HEK293 (cell line): ENCODE results near the gene IVD.

Experiments
- CTCF ChIA-PET: fragments of 350-600 bp; formaldehyde crosslinking; extraction: SDS; loops from one replicate; lab custom pipeline; 2021; ENCODE audit warnings: antibody characterized with exemption; lab: Yijun Ruan, JAX
- POLR2A ChIA-PET: fragments of 300-600 bp; formaldehyde crosslinking; extraction: SDS; loops from one replicate; lab custom pipeline; 2020; ENCODE audit warnings: antibody characterized with exemption, inconsistent platforms; lab: Yijun Ruan, JAX
- H3K27ac ChIP-seq: fragments of 200-500 bp; sonication (Bioruptor generic); 2 replicates; pipeline ENCODE4 v1.5.1; 2014; ENCODE audit warnings: low read depth, low read length, control low read depth, inconsistent platforms; ENCODE audit errors: extremely low read depth
- H3K36me3 ChIP-seq, 2 experiments: fragments of 200-500 bp in 1 of 2; sonication (Bioruptor generic) in 1 of 2; 1 replicate in 1 of 2; 2 replicates in 1 of 2; pipeline ENCODE4 v1.5.1; 2014 to 2017; ENCODE audit warnings: inconsistent platforms in 2 of 2, low read length in 2 of 2; ENCODE audit not compliant: control insufficient read depth in 2 of 2, insufficient read depth in 1 of 2
- H3K4me1 ChIP-seq: fragments of 200-500 bp; sonication (Bioruptor generic); 2 replicates; pipeline ENCODE4 v1.5.1; 2014; ENCODE audit warnings: mild to moderate bottlenecking, low read length, inconsistent platforms; ENCODE audit not compliant: control insufficient read depth, insufficient read depth
- H3K4me3 ChIP-seq: 2 replicates; pipeline ENCODE4 v1.5.1; 2011; ENCODE audit warnings: low read depth, mild to moderate bottlenecking, control low read depth, low read length, moderate library complexity
- H3K9me3 ChIP-seq: fragments of 200-500 bp; sonication (Bioruptor generic); 2 replicates; pipeline ENCODE4 v1.5.1; 2014; ENCODE audit warnings: low read depth, low read length, inconsistent platforms; ENCODE audit not compliant: control insufficient read depth, insufficient read depth
- AEBP2 ChIP-seq: fragments of 450-650 bp; formaldehyde crosslinking; IDR thresholded peaks from 2 replicates; pipeline ENCODE4 v1.5.1; 2016; ENCODE audit warnings: missing biosample characterization, missing genetic modification characterization, borderline replicate concordance
- HOXC10 ChIP-seq: sonication (generic); formaldehyde crosslinking; IDR thresholded peaks from 2 replicates; pipeline ENCODE4 v1.8.1; 2023; ENCODE audit warnings: mild to moderate bottlenecking, missing genetic modification reagents
- MEIS1 ChIP-seq: sonication (generic); formaldehyde crosslinking; IDR thresholded peaks from 2 replicates; pipeline ENCODE4 v1.8.1; 2022; ENCODE audit warnings: missing genetic modification reagents, mild to moderate bottlenecking, borderline replicate concordance
- SP7 ChIP-seq: fragments of 450-650 bp; formaldehyde crosslinking; IDR thresholded peaks from 2 replicates; pipeline ENCODE4 v1.5.1; 2016; ENCODE audit warnings: missing biosample characterization, missing genetic modification characterization
- TSHZ1 ChIP-seq: fragments of 450-650 bp; formaldehyde crosslinking; IDR thresholded peaks from 2 replicates; pipeline ENCODE4 v1.5.1; 2016; ENCODE audit warnings: missing biosample characterization, missing genetic modification characterization, borderline replicate concordance
- ZNF132 ChIP-seq: fragments of 450-650 bp; formaldehyde crosslinking; IDR thresholded peaks from 2 replicates; pipeline ENCODE4 v1.5.1; 2017; ENCODE audit warnings: missing biosample characterization, missing genetic modification characterization, borderline replicate concordance
- ZNF169 ChIP-seq: fragments of 450-650 bp; formaldehyde crosslinking; IDR thresholded peaks from 2 replicates; pipeline ENCODE4 v1.5.1; 2016; ENCODE audit warnings: missing biosample characterization, missing genetic modification characterization
- ZNF221 ChIP-seq: fragments of 450-650 bp; formaldehyde crosslinking; IDR thresholded peaks from 2 replicates; pipeline ENCODE4 v1.5.1; 2017; ENCODE audit warnings: missing biosample characterization, missing genetic modification characterization, borderline replicate concordance
- ZNF24 ChIP-seq: fragments of 450-650 bp; formaldehyde crosslinking; IDR thresholded peaks from 2 replicates; pipeline ENCODE4 v1.5.1; 2016; ENCODE audit warnings: missing biosample characterization, missing genetic modification characterization
- ZNF280C ChIP-seq: fragments of 450-650 bp; formaldehyde crosslinking; IDR thresholded peaks from 2 replicates; pipeline ENCODE4 v1.5.1; 2016; ENCODE audit warnings: missing biosample characterization, missing genetic modification characterization
- ZNF423 ChIP-seq: fragments of 450-650 bp; formaldehyde crosslinking; IDR thresholded peaks from 2 replicates; pipeline ENCODE4 v1.5.1; 2016; ENCODE audit warnings: missing biosample characterization, missing genetic modification characterization
- ZNF529 ChIP-seq: fragments of 450-650 bp; formaldehyde crosslinking; IDR thresholded peaks from 2 replicates; pipeline ENCODE4 v1.5.1; 2017; ENCODE audit warnings: missing genetic modification characterization, missing biosample characterization; ENCODE audit not compliant: insufficient replicate concordance
- ZNF548 ChIP-seq: fragments of 450-650 bp; formaldehyde crosslinking; IDR thresholded peaks from 2 replicates; pipeline ENCODE4 v1.5.1; 2016; ENCODE audit warnings: missing biosample characterization, missing genetic modification characterization
- ZNF561 ChIP-seq: fragments of 450-650 bp; IDR thresholded peaks from 2 replicates; pipeline ENCODE4 v1.5.1; 2018; ENCODE audit warnings: missing biosample characterization, missing genetic modification characterization, borderline replicate concordance
- ZNF623 ChIP-seq: fragments of 450-650 bp; formaldehyde crosslinking; IDR thresholded peaks from 2 replicates; pipeline ENCODE4 v1.5.1; 2016; ENCODE audit warnings: missing biosample characterization, missing genetic modification characterization
- ZNF792 ChIP-seq: fragments of 450-650 bp; formaldehyde crosslinking; IDR thresholded peaks from 2 replicates; pipeline ENCODE4 v1.5.1; 2016; ENCODE audit warnings: missing biosample characterization, missing genetic modification characterization
- ZNF837 ChIP-seq: fragments of 450-650 bp; formaldehyde crosslinking; IDR thresholded peaks from 2 replicates; pipeline ENCODE4 v1.5.1; 2016; ENCODE audit warnings: missing biosample characterization, missing genetic modification characterization
- ZSCAN23 ChIP-seq: fragments of 450-650 bp; formaldehyde crosslinking; IDR thresholded peaks from 2 replicates; pipeline ENCODE4 v1.5.1; 2016; ENCODE audit warnings: missing biosample characterization, missing genetic modification characterization
- TF ChIP-seq, protein P1 (sequence below): fragments of 450-650 bp; formaldehyde crosslinking; IDR thresholded peaks from 2 replicates; pipeline ENCODE4 v1.5.1; 2016; ENCODE audit warnings: missing biosample characterization, missing genetic modification characterization
- TF ChIP-seq, protein P2 (sequence below): fragments of 450-650 bp; formaldehyde crosslinking; IDR thresholded peaks from 2 replicates; pipeline ENCODE4 v1.5.1; 2016; ENCODE audit warnings: missing biosample characterization, missing genetic modification characterization

Gene IVD

DNA sequence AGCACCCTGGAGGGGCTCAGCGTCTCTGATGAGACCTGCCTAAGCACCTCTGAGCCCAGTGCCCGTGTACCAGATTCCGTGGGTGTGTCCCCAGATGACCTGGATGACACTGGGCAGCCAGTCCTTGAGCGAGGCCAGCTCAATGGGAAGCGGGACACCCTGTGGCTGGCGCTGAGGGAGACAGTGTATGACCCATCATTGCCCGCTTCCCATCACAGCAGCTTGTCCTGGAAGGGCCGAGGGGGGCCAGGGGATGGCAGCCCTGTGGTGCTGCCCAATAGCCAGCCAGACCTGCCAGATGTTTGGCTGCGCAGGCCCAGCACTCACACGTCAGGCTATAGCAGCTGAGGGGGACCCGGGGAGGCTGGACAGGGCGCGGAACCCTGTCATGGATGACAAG is 35.6 kb upstream of the IVD start:
- TF ChIP-seq HOXC10 (CRISPR knock-in tag) (no peak), AEBP2 (no peak), ZNF623 (tag by site-specific recombination) (no peak), TSHZ1 (no peak), ZNF221 (no peak), ZNF561 (tag by site-specific recombination) (no peak), ZNF792 (tag by site-specific recombination) (no peak), ZNF423 (tag by site-specific recombination) (no peak), ZNF837 (tag by site-specific recombination) (no peak), SP7 (tag by site-specific recombination) (no peak), ZNF132 (tag by site-specific recombination) (no peak), ZNF529 (tag by site-specific recombination) (no peak), ZNF280C (tag by site-specific recombination) (no peak), ZNF548 (no peak), ZNF169 (tag by site-specific recombination) (no peak), ZSCAN23 (tag by site-specific recombination) (no peak), ZNF24 (no peak), MEIS1 (no peak)
- TF ChIP-seq, protein P1, sequence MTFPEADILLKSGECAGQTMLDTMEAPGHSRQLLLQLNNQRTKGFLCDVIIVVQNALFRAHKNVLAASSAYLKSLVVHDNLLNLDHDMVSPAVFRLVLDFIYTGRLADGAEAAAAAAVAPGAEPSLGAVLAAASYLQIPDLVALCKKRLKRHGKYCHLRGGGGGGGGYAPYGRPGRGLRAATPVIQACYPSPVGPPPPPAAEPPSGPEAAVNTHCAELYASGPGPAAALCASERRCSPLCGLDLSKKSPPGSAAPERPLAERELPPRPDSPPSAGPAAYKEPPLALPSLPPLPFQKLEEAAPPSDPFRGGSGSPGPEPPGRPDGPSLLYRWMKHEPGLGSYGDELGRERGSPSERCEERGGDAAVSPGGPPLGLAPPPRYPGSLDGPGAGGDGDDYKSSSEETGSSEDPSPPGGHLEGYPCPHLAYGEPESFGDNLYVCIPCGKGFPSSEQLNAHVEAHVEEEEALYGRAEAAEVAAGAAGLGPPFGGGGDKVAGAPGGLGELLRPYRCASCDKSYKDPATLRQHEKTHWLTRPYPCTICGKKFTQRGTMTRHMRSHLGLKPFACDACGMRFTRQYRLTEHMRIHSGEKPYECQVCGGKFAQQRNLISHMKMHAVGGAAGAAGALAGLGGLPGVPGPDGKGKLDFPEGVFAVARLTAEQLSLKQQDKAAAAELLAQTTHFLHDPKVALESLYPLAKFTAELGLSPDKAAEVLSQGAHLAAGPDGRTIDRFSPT (tag by site-specific recombination) = no peak
- TF ChIP-seq, protein P2, sequence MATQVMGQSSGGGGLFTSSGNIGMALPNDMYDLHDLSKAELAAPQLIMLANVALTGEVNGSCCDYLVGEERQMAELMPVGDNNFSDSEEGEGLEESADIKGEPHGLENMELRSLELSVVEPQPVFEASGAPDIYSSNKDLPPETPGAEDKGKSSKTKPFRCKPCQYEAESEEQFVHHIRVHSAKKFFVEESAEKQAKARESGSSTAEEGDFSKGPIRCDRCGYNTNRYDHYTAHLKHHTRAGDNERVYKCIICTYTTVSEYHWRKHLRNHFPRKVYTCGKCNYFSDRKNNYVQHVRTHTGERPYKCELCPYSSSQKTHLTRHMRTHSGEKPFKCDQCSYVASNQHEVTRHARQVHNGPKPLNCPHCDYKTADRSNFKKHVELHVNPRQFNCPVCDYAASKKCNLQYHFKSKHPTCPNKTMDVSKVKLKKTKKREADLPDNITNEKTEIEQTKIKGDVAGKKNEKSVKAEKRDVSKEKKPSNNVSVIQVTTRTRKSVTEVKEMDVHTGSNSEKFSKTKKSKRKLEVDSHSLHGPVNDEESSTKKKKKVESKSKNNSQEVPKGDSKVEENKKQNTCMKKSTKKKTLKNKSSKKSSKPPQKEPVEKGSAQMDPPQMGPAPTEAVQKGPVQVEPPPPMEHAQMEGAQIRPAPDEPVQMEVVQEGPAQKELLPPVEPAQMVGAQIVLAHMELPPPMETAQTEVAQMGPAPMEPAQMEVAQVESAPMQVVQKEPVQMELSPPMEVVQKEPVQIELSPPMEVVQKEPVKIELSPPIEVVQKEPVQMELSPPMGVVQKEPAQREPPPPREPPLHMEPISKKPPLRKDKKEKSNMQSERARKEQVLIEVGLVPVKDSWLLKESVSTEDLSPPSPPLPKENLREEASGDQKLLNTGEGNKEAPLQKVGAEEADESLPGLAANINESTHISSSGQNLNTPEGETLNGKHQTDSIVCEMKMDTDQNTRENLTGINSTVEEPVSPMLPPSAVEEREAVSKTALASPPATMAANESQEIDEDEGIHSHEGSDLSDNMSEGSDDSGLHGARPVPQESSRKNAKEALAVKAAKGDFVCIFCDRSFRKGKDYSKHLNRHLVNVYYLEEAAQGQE (tag by site-specific recombination) = no peak
- ChIA-PET POLR2A (no interaction called here), CTCF (interaction anchor here (0.5 to 2.0 kb wide), 4 partner anchors 13 to 91 kb away, joined by 3 to 11 read pairs (median 4); no protein-coding TSS in a partner anchor)
- H3K4me3 ChIP-seq = no peak overlapping the region
- no peak overlapping the region for H3K27ac ChIP-seq
- no peaks in the 10 kb centered on the region for H3K9me3 ChIP-seq
- H3K36me3 ChIP-seq = no peaks in the 10 kb centered on the region
- no peaks in the 10 kb centered on the region for H3K4me1 ChIP-seq
